ENCODE measurements around the gene RNU6-7. TPM values are rescaled to one million over a fixed set of nuclear protein-coding genes. Genes with fewer than 3 reads are reported as not detected.

Gene RNU6-7
- total RNA-seq, 1 donor from 2014 or later = not detected

DNA sequence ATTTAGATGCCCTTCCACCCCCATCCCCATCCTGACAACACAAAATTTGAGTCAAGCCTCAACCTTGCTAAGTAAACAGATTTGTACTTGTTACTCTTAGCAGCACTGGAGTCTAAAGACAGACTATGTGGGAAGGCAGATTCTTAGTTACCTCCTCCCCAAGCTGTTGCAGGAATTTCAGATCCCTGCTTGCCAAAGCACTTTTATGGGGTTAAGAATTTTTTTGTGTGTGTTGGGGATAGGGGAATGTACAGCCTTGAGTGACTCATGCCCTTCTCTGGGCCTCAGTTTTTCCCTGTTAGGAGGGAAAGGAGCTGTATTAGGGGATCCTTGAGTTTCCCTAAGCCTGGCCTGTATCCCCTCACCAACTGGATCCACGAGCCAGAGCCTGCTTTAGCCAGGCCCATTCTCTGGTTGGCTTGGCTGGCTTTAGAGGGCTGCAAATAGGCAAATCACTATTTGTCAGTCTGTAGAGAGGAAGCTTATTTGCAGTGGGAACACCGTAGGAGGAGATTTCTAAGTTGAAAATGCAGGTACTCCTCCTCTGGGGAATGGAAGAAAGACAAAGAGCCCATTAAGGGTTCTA, 28.9 kb downstream of the RNU6-7 start:
- FAIRE-seq (no peak), DNase-seq (ENCODE audit: low read depth) (peak; percentile 77)

DNA sequence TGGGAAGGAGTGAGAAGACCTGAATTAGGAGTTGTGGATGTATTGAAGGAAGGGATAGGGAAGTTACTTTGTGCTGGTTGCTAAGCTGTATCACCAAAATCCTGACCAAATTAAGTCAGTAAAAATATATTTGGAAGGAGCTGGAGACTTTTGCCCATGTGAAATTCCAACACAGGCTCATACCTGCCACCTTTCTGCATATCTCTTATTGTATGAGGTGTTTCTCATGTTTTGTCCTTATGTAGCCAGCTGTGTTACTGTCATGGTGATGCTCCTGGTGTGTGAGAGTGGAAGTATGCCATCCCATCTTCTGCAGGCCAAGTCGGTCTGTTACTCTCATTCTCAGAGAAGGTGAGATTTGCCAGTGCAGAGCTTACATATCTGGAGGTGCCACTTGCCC, 30.6 kb downstream of the RNU6-7 start:
- FAIRE-seq (no peak), DNase-seq (ENCODE audit: low read depth) (no peak)
- Histone ChIP-seq H3K36me3 (ENCODE audit: control insufficient read depth, insufficient read depth, low read length) (no peaks in the 10 kb centered on the region), H3K27me3 (ENCODE audit: control insufficient read depth, insufficient read depth, low read length) (no peaks in the 10 kb centered on the region), H3K4me3 (ENCODE audit: low read depth, low read length) (no peak overlapping the region)
- no peak for TF ChIP-seq CTCF (IDR thresholded peaks at IDR 0.05; ENCODE audit: insufficient read depth, low read length, severe bottlenecking)

More for the DNA sequence above, 28.9 kb downstream of the RNU6-7 start:
- TF ChIP-seq CTCF (IDR thresholded peaks at IDR 0.05; ENCODE audit: insufficient read depth, low read length, severe bottlenecking) = no peak
- H3K27me3 ChIP-seq (ENCODE audit: control insufficient read depth, insufficient read depth, low read length) = no peaks in the 10 kb centered on the region
- no peak overlapping the region for H3K4me3 ChIP-seq (ENCODE audit: low read depth, low read length)
- H3K36me3 ChIP-seq (ENCODE audit: control insufficient read depth, insufficient read depth, low read length) = no peaks in the 10 kb centered on the region

DNA sequence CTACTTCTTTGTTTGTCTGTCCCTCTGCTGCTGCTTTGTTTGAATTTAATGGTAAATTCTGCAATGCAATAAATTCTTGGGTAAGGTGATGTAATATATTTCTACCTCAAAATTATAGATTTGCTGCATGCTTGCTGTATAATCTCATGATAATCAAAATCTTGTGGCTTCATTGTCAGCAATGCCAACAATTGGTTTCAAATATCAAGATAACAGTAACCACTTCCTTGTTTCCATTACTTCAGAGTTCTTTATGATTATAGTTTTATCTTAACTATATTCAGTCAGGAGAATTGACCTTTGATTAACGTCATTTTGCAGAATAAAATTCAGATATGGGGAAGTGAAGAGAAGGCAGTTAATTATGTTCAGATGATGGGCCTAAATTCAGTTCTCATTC, 31.4 kb downstream of the RNU6-7 start:
- no peak for TF ChIP-seq CTCF (IDR thresholded peaks at IDR 0.05; ENCODE audit: insufficient read depth, low read length, severe bottlenecking)
- no peak for FAIRE-seq

GRCh38 chr14:32244404-32244803, 42.6 kb downstream of the RNU6-7 start:
- FAIRE-seq (no peak), DNase-seq (ENCODE audit: low read depth) (no peak)
- Histone ChIP-seq H3K36me3 (ENCODE audit: control insufficient read depth, insufficient read depth, low read length) (no peaks in the 10 kb centered on the region), H3K27me3 (ENCODE audit: control insufficient read depth, insufficient read depth, low read length) (no peaks in the 10 kb centered on the region), H3K4me3 (ENCODE audit: low read depth, low read length) (no peak overlapping the region)
- no peak for TF ChIP-seq CTCF (IDR thresholded peaks at IDR 0.05; ENCODE audit: insufficient read depth, low read length, severe bottlenecking)

More for the DNA sequence above, 31.4 kb downstream of the RNU6-7 start:
- H3K4me3 ChIP-seq (ENCODE audit: low read depth, low read length) = no peak overlapping the region
- no peaks in the 10 kb centered on the region for H3K27me3 ChIP-seq (ENCODE audit: control insufficient read depth, insufficient read depth, low read length)
- DNase-seq (ENCODE audit: low read depth) = no peak
- H3K36me3 ChIP-seq (ENCODE audit: control insufficient read depth, insufficient read depth, low read length) = no peaks in the 10 kb centered on the region

DNA sequence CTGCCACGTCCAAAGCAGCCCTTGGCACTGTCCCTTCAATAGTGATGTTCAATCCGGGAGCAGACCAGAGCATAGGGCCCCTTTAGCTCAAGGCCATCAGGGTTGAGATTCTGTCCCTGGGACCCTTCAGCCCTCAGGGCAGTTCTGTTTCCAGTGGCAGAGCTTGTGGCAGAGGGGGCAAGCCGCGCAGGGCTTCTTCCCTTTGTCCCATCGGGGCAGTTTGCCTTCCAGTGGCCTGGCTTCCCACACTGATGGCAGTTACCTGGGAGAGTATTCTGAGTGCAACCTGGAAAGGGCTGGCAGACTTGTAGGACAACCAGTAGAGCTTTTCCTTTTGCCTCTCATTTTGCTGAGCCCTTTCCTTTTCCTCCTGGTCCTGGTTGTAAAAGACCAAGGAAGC, 44.9 kb downstream of the RNU6-7 start:
- H3K36me3 ChIP-seq (ENCODE audit: control insufficient read depth, insufficient read depth, low read length) = no peaks in the 10 kb centered on the region
- no peaks in the 10 kb centered on the region for H3K27me3 ChIP-seq (ENCODE audit: control insufficient read depth, insufficient read depth, low read length)
- TF ChIP-seq CTCF (IDR thresholded peaks at IDR 0.05; ENCODE audit: insufficient read depth, low read length, severe bottlenecking) = no peak
- no peak for DNase-seq (ENCODE audit: low read depth)
- FAIRE-seq = no peak
- no peak overlapping the region for H3K4me3 ChIP-seq (ENCODE audit: low read depth, low read length)

DNA sequence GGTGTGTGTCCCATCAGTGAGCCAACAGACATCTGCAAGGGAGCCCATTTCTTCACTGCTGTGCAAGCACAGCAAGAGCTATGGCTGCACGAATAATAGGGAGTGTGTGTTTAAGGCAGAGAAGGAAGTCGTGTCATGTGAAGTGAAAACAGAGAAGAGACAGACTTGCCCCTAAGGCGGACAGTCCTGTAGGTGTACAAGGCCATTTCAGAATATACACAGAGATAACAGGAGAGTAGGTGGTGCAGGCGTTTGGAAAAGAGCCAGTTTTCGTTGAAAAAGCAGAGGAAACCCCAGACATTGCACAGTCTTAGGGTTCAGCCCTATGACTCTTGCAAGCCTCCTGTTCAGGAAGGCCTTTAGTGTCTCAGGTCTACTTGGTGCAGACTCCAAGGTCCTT, 47.5 kb downstream of the RNU6-7 start:
- DNase-seq (ENCODE audit: low read depth) = no peak

More for the DNA sequence above, 47.5 kb downstream of the RNU6-7 start:
- no peak for TF ChIP-seq CTCF (IDR thresholded peaks at IDR 0.05; ENCODE audit: insufficient read depth, low read length, severe bottlenecking)
- FAIRE-seq = no peak
- Histone ChIP-seq H3K36me3 (ENCODE audit: control insufficient read depth, insufficient read depth, low read length) (no peaks in the 10 kb centered on the region), H3K27me3 (ENCODE audit: control insufficient read depth, insufficient read depth, low read length) (no peaks in the 10 kb centered on the region), H3K4me3 (ENCODE audit: low read depth, low read length) (no peak overlapping the region)
